GM12801 (cell line): ENCODE results near the gene DST.

Experiments
- CTCF ChIP-seq: IDR thresholded peaks from one replicate; pipeline ENCODE4 v1.5.1; 2011; ENCODE audit warnings: control low read depth; ENCODE audit not compliant: insufficient read length; ENCODE audit errors: extremely low read depth

The DST gene

GRCh38 chr6:56478202-56478601 lies 164.5 kb downstream of the DST start:
- no peak for TF ChIP-seq CTCF

- TF ChIP-seq CTCF: no peak
Observed at GRCh38 chr6:56477241-56477640, 165.4 kb downstream of the DST start.

- TF ChIP-seq CTCF: no peak
Observed at GRCh38 chr6:56475736-56476457, 166.8 kb downstream of the DST start.

GRCh38 chr6:56474532-56474931 lies 168.2 kb downstream of the DST start:
- no peak for TF ChIP-seq CTCF

- no peak for TF ChIP-seq CTCF
Observed at GRCh38 chr6:56463443-56463842, 179.2 kb downstream of the DST start.

- TF ChIP-seq CTCF: no peak
Observed at GRCh38 chr6:56459030-56459805, 183.5 kb downstream of the DST start.

- no peak for TF ChIP-seq CTCF
Observed at GRCh38 chr6:56458324-56458884, 184.3 kb downstream of the DST start.
